GM12891 (cell line): ENCODE measurements around the gene SPRYD7. TPM values are rescaled to one million over a fixed set of nuclear protein-coding genes. Genes with fewer than 3 reads are reported as not detected.

ENCODE experiments used
- DNase-seq: peaks from one replicate; pipeline ENCODE4 v3.0.0; 2011; ENCODE audit warnings: low spot score; ENCODE audit not compliant: insufficient read length
- FAIRE-seq: peaks from 2 replicates; lab custom pipeline; 2011; peaks lifted over from hg19 to GRCh38; lab: Jason Lieb, UNC
- PAX5 ChIP-seq: IDR thresholded peaks from 2 replicates; pipeline ENCODE4 v1.6.1; 2011; ENCODE audit warnings: low read length, moderate library complexity, mild to moderate bottlenecking; ENCODE audit not compliant: insufficient read depth, severe bottlenecking
- POLR2A ChIP-seq: IDR thresholded peaks from 2 replicates; pipeline ENCODE4 v1.6.1; 2011; ENCODE audit warnings: low read depth, low read length, control low read depth
- POLR2AphosphoS5 ChIP-seq: IDR thresholded peaks from 2 replicates; pipeline ENCODE4 v1.6.1; 2011; ENCODE audit warnings: low read depth, low read length, control low read depth
- POU2F2 ChIP-seq: IDR thresholded peaks from 2 replicates; pipeline ENCODE4 v1.6.1; 2011; ENCODE audit warnings: low read depth, mild to moderate bottlenecking, control low read depth, low read length, moderate library complexity
- SPI1 ChIP-seq: IDR thresholded peaks from 2 replicates; pipeline ENCODE4 v1.6.1; 2011; ENCODE audit warnings: low read depth, low read length, control low read depth
- TAF1 ChIP-seq: IDR thresholded peaks from 2 replicates; pipeline ENCODE4 v1.6.1; 2011; ENCODE audit warnings: low read depth, low read length, control low read depth
- polyA plus RNA-seq: library from polyadenylated mRNA; unstranded; fragments of >200 nt; gene quantifications from one replicate; pipeline ENCODE4 v1.2.1, GENCODE V29; 2012; ENCODE audit warnings: low read depth, missing spikeins, inconsistent platforms; ENCODE audit not compliant: missing spikeins

Gene SPRYD7
- 6.4 TPM for polyA plus RNA-seq

GRCh38 chr13:49936075-49936967, at the start of gene SPRYD7:
Gene SPRYD7 (minus strand): TSS chr13:49936340. CDS start chr13:49936235, 105 bp downstream.
- TF ChIP-seq TAF1 (no peak), SPI1 (no peak), POLR2AphosphoS5 (no peak), POLR2A (0 out of 2 replicates have a peak, but pooled peaks have one; percentile 6), POU2F2 (0 out of 2 replicates have a peak, but pooled peaks have one; percentile 44), PAX5 (no peak)
- DNase-seq (peak; percentile 81), FAIRE-seq (peak; percentile 99)

DNA sequence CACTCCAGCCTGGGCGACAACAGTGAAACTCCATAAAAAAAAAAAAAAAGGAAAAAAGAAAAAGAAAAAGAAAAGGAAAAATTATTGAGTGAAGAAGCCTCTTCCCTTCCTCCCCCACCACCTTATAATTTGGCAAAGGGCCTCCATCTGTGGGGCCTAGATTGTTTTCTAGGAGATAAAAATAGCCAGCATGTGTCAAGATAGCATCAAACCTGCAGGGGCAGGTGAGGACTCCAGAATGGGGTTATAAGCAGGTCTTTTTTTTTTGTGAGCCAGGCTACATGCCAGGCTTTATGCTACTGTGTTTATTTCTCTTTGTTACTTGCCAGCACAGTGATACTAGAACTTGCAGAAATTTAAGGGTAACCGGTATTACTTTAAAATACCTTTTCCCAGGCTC, 49.0 kb upstream of the SPRYD7 start:
- no peak for FAIRE-seq
- no peak for DNase-seq

GRCh38 chr13:49980266-49980665, 44.1 kb upstream of the SPRYD7 start:
- DNase-seq (no peak), FAIRE-seq (no peak)
- TF ChIP-seq POLR2AphosphoS5, result no peak
- TF ChIP-seq POU2F2, result no peak
- no peak for TF ChIP-seq TAF1
- TF ChIP-seq PAX5, result no peak
- no peak for TF ChIP-seq SPI1
- TF ChIP-seq POLR2A, result no peak

More for the DNA sequence above, 49.0 kb upstream of the SPRYD7 start:
- no peak for TF ChIP-seq PAX5
- TF ChIP-seq POLR2A, result no peak
- TF ChIP-seq POU2F2, result no peak
- TF ChIP-seq SPI1, result no peak
- TF ChIP-seq TAF1, result no peak
- TF ChIP-seq POLR2AphosphoS5, result no peak

GRCh38 chr13:49977992-49978391, 41.9 kb upstream of the SPRYD7 start:
- TF ChIP-seq SPI1 (no peak), PAX5 (no peak), POLR2A (no peak), POLR2AphosphoS5 (no peak), POU2F2 (no peak), TAF1 (no peak)
- FAIRE-seq (no peak), DNase-seq (no peak)

GRCh38 chr13:49976314-49977258, 40.4 kb upstream of the SPRYD7 start:
- DNase-seq (peak; percentile 44), FAIRE-seq (peak; percentile 93)
- TF ChIP-seq POLR2AphosphoS5 (no peak), POLR2A (no peak), PAX5 (no peak), SPI1 (no peak), POU2F2 (no peak), TAF1 (no peak)

- DNase-seq, result no peak
- TF ChIP-seq POLR2AphosphoS5 (no peak), TAF1 (no peak), POU2F2 (no peak), PAX5 (no peak), SPI1 (no peak), POLR2A (no peak)
- FAIRE-seq, result no peak
Observed at GRCh38 chr13:49975826-49976225, 39.7 kb upstream of the SPRYD7 start.

DNA sequence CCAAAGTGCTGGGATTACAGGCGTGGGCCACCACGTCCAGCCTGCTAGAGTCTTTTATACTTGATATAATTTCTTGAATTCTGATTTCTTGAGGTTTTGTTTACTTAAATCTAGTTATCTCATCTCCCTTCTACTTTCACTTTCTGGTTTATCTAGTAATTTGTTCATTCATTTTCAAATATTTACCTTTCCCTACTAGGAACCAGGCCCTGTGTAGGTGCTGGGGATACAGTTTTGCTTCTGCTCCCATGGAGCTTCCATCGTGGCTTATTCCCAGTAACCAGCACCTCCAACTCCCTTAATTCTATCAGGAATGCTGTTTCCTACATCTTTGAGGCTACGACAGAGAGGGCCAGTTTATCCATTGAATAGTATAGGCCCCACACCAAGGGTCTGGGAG, 36.6 kb upstream of the SPRYD7 start:
- TF ChIP-seq TAF1 (no peak), POLR2A (no peak), SPI1 (no peak), POLR2AphosphoS5 (no peak), PAX5 (no peak), POU2F2 (no peak)
- DNase-seq (no peak), FAIRE-seq (no peak)

- TF ChIP-seq POU2F2 (no peak), PAX5 (no peak), SPI1 (no peak), POLR2A (no peak), TAF1 (no peak)
- DNase-seq (no peak), FAIRE-seq (no peak)
Observed at GRCh38 chr13:49967456-49967855, 31.3 kb upstream of the SPRYD7 start.

DNA sequence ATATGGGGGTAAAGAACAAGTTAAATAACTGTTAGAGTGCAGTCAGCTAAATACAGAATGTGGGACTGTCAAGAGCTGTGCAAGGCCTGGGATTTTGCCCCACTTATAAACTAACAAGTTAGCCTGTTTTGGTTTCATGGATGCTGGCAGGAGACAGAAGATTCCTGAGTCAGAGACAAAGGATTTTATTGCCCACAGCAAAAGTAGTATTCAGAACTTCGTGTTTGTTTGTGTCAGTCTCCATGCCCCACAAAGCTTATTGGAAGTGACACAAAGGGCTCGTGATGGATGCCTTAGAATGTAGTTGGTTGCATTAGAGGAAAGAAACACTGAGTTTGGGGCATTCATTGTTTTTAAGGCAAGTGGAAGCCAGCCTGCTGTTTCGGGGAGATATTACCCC, 22.2 kb upstream of the SPRYD7 start:
- DNase-seq (no peak), FAIRE-seq (no peak)
- TF ChIP-seq SPI1 (no peak), POLR2AphosphoS5 (no peak)
